ACHN (cell line): ENCODE data around the gene CDK11A.
"Not testable (repeated sequence)": the region's sequence is repeated elsewhere in the genome, so short reads cannot be mapped to it uniquely, and the experiment has no call there.

Experiments
- DNase-seq: peaks from one replicate; pipeline ENCODE4 v3.0.0-alpha.2; 2015
- in situ Hi-C: cut with HindIII; loops from 2 replicates; pipeline ENCODE4 v1.10.0; 2017; ENCODE audit warnings: low sequenced_read_pairs, low pct_ligation_motif_present, low pct_unique_long_range_greater_than_20kb

Gene CDK11A

DNA sequence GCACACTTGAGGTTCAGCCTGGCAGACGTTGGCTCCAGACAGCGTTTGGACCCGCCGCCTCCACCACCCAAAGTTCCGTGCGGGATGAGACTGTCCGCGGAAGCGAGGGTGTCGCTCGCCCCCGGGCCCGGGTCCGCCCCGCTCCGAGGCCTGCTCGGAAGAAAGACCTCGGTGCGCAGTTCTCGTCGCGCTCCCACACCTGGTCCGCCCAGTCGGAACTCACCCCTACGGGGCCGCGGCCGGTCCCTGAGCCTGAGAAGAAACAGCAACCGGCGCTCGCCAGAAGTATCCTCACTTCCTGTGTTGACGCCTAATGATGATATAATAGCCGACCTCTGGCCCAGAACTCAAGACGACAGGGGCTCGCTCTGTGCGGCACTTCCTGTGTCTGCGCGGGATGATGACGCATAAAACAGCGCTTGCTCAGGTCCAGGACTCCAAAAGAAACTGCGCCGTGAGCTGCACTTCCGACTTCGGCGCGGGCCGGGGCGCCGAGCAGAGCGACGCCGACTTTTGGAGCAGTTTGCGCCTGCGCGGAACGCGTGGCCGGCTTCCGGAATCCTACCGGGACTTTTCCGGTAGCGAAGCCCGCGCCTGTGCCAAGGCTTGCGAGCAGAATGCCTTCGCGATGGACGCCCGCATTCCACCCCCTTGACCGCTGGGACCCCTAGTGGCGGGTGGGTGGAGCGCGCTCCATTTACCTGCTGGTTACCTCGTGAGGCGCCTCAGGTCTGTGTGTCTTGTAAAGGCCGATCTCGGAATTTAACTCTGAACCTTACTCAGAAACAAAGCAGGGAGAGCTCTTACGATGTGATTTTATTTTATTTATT is at the start of gene CDK11A:
Gene CDK11A, minus strand, starts transcription at position 323 of the 830 bp plus-strand sequence. CDS start 1,539 bp downstream, outside the sequence.
- peak; percentile 99 for DNase-seq
- in situ Hi-C loops = not testable (repeated sequence)

DNA sequence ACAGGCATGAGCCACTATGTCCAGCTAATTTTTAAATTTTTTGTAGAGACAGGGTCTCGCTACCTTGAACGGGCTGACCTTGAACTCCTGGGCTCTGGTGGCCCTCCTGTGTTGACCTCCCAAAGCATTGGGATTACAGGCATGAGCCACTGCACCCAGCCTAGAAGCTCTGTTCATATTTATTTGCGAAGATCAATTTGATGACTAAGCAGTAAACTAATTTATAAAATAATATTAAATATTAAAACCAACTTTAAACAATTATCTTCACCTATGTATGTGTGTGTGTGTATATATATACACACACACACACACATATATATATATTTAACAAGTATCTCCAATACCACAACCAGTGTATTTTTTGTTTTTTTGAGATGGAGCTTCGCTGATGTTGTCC is 49.7 kb upstream of the CDK11A start:
- DNase-seq = no peak
- in situ Hi-C loops = no loop called here

DNA sequence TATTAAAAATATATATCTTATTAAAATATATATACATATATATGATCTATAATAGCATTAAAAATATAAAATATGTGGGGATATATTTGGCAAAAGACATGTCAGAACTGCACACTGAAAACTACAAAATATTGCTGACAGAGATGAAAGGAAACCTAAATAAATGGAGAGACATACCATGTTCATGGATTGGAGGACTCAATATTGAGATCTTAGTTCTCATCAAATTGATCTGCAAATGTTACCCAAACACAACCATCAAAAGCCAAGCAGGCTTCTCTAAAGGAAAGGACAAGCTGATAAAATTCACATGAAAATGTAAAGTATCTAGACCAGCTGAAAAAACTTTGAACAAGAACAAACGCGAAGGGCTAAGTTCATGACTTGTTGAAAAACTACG is 46.9 kb upstream of the CDK11A start:
- no peak for DNase-seq
- in situ Hi-C loops = no loop called here

DNA sequence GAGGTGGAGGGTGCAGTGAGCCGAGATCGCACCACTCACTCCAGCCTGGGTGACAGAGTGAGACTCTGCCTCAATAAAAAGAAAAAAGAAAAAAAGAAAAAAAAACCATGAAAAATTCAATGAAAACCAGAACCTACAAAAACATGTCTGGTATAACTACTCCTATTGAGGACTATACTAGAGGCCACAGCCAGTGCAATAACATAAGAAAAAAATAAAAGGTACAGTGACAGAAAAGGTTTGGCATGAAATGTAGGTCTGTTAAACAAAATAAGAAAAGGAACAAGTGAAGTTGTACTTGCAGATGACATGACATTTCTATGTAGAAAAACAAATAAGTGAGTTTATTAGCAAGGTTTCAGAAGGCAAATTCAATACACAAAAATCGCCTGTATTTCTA is 45.9 kb upstream of the CDK11A start:
- in situ Hi-C loops = no loop called here
- no peak for DNase-seq

DNA sequence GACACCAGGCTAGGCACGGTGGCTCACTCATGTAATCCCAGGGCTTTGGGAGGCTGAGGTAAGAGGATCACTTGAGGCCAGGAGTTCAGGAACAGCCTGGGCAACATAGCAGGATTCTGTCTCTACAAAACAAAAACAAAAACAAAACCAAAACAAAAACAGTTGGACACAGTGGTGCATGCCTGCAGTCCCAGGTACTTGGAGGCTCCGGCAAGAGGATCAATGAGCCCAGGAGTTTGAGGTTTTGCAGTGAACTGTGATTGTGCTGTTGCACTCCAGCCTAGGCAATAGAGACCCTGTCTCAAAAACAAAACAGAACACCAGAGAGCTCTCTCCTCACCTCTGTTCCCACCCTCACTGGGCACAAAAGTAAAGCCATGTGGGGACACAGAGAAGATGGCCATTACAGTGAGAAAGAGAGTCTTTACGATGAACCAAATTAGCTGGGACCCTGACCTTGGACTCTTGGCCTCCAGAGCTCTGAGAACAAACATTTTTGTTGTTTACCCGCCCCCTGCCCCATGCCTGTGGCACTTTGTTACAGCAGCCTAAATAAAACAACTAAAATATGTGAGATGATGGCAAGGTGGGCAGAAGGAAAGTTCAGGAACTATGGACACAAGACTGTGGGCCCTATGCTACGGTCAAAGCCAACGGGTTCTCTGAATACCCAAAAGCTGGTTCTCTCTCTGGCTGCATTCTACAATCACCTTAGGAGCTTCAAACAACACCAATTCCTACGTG is 44.3 kb upstream of the CDK11A start:
- in situ Hi-C loops = no loop called here
- no peak for DNase-seq

DNA sequence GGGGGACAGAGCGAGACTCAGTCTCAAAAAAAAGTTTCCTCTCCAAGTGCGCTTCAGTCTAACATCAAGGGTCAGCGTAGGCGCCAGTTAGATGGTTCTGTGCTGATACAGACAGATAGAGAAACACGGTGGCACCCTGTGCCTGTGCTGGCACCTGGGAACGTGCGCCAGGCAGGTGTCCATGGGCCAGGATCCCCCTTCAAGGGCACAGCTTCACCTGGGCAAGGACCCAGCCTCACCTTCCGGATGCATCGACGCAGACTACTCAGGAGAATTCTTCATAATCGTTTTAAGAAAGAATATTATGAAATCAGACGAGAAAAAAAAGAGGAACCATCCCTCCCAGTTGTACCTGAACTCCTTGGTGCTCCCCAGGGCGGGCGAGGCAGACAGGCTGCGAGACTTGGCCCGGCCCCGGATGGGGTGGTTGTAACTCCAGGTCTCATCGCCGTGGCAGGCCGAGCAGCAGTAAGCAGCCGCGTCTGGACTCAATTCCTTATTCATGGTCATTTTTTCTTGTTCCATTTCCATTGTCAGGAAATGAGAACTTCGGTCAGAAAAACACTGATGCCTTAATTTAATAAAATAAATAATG is 40.8 kb upstream of the CDK11A start:
- in situ Hi-C loops = no loop called here
- DNase-seq = no peak

DNA sequence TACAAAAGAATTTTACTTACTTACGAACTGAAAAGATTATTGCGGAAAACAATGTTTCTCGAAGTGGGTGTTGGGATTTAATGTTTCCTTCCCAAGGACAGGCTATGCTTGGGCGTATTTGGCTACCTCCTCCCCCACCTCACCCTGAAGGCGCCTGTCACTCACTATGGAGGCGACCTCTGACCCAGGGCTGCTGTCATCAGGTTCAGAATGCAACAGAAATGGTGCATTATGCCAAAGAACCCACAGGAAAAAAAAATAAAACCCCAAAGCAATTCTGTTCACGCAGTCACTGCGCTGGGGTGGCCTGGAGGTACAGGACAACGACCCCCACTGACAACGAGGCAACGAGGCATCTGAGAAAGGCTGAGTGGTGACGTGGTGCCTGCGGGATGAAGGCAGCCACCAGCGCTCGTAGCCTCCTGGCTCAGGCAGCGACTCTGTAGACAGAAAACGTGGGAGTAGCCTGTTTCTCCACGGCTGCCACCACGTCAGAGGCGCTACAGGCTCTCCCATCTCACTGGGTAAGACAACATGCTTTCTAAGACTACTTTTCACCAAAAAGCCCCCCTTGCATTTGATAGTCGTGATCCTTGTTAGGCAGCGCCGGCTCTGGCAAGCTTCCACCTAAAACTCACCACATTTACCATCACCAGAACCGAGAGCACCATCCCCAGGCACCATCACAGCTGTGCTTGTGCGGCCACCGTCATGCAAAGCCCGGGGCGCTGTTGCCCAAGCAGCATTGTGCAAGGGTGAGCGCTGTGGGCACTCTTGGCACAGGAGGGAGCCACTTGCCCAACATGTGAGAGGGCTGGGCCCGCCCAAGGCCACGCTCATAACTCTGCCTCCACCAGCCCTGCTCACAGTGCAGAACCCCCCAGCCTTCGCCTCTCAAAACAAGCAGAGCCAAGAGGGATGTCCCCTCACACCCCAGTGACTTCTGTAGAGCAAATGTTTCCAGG is 39.8 kb upstream of the CDK11A start:
- in situ Hi-C loops = no loop called here
- no peak for DNase-seq

DNA sequence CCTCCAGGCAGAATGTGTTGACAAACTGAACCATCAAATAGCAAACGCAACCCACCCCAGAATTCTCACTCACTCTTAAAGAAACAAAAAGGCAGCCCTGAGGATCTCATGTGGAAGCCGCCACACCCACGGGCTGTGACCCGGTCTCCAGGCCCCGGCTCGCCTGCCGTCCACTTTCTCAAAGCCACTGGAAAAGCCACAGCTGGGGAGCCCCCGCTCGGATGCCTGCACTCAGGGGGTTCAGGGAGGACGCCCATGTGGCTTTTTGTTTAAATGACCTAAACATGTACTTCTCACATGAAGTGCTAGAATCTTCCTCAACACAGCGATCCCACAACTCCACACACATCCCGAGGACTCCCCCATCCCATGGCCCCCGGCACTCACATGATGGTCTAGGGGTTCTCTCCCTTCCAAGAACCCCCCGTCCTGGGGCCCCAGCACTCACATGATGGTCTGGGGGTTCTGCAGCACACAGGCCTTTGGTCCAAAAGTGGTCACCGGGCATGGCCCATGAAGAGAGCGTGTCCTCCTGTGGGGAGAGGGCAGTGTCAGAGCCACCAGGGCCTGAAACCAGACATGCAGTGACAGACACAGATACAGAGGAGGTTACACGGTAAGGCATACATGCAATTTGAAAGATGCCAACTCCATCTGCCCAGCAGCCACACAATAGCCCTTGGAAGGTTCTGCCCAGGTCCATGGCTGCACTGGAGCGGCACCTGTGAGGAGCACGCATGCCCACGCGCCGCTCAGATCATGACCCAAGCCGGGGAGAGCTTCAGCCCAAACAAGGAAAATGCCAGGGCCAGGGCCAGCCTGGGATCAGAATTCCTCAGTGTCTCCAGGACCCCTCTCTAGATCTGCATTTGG is 37.6 kb upstream of the CDK11A start:
- in situ Hi-C loops = no loop called here
- no peak for DNase-seq

DNA sequence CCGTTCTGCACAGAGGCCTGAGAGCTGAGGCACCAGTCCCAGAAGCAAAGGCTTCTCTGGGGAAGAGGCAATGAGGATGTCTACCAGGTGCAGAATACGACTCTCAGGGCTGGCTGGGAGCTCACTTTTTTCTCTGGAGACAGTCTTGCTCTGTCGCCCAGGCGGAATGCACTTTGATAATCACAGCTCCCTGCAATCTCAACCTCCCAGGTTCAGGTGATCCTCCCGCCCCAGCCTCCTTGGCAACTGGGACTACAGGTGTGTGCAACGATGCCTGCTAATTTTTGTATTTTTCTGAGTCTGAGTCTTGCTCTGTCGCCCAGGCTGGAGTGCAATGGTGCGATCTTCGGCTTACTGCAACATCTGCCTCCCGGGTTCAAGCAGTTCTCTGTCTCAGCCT is 36.6 kb upstream of the CDK11A start:
- in situ Hi-C loops = no loop called here
- DNase-seq = no peak

DNA sequence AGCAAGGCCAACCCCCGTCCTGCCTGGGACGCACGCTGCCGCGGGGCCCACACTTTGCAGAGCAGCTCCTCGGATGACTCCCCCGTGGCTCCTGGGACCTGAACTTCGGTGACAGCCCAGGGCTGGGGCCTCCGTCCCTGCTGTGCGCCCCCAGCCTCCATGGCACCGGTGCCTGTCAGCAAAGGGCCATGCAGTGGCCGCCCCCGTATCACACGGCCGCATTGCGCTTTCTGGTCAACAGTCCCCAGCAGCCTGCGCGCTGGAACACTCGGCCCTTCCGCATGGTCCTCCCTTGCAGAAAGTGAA is 36.1 kb upstream of the CDK11A start:
- DNase-seq = no peak
- in situ Hi-C loops = no loop called here

DNA sequence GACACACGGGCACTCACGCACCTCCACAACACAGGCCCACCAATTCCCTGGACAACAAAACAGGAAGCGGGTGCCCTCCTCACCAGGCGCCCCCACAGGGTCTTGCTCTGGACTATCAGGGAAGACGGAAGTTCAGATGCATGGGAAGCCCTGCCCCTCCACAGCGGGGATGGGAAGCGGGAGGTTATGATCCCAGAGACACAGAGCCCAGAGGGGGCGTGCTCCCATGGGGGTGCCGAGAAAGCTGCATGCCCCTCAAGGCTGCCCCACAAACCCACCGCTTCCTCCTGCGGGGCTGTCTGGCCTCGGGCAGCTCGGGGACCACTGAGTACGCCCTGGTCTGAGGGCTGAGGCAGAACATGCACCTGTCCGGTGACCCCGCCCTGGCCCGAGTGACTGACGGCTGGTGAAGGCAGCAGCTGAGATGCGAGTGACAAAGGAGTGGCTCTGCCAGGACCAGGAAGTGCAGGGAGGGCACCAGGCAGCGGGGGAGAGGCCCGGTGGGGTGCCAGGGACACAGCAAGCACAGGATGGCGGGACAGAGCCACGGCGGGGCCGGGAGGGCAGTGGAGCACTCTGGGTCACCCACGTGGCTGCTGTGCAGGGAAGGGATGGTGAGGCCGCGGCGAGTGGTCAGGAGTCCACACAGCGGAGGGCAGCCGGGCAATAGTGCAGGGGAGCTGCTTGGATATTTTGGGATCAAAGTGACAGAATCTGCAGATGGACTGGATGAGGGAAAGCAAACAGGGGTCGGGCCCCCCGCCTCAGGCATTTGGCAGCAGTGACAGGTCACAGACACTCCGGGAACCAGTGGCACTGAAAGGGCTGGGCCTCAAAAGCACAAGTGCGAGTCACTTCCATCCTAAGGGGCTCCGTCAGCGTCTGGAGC is 35.5 kb upstream of the CDK11A start:
- in situ Hi-C loops = no loop called here
- DNase-seq = no peak

DNA sequence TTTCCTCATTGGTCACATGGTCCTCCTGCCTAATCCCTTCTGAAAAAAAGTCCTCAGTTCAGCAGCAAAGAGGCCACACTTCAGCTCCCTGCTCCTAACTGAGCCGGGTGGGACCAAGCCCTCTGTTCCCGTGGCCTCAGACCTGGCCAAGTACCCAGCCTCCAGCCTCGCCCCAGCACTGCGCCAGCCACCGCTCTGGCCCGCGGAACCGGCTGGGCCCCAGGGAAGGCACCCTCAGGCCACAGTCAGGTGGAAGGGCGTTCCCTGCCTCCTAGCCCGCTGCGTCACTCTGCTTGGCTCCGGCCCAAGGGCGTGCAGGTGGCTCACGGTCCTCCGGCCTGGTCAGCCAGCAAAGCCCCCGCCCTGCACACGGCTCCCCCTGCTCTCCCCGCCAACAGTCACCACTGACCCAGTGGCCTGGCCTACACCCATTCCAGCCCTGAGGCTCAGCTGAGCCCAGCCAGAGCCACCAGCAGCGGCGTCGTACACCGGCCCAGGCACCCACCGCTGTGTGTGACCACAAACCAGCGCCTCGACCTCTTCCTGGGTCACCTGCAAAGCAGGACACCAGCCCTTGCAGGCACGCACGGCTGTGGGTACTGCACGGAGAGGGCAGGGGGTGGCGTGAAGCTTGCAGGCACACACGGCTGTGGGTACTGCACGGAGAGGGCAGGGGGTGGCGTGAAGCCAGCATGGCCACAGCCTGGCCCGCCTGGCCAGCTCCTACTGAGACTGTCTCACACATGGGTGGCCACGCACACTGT is 34.7 kb upstream of the CDK11A start:
- in situ Hi-C loops = no loop called here
- no peak for DNase-seq

DNA sequence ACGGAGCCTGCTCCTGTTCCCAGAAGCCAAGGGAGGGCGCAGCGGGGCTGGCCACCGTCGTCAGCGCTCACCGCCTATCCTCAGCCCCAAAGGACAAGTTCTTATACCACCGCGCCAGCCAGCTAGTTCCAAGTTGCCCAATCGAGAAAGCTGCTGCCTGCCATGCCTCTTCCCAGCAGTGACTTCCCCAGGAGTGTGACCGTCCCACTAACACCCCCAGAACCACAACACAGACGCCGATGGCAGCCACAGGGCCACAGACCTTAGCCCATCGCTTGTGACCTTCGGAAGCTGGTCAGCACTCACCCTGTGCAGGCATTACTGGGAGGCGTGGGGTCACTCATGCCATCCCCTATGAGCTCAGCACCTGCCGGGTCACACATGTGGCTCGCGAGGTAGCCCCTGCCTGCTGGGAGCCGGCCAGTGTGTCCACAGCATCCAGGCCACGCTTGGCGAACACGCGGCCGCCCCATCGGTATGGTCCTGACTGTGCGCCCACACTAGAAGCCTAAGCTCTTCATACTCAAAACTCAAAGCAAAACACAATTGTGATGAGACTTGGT is 34.0 kb upstream of the CDK11A start:
- no peak for DNase-seq
- in situ Hi-C loops = no loop called here

DNA sequence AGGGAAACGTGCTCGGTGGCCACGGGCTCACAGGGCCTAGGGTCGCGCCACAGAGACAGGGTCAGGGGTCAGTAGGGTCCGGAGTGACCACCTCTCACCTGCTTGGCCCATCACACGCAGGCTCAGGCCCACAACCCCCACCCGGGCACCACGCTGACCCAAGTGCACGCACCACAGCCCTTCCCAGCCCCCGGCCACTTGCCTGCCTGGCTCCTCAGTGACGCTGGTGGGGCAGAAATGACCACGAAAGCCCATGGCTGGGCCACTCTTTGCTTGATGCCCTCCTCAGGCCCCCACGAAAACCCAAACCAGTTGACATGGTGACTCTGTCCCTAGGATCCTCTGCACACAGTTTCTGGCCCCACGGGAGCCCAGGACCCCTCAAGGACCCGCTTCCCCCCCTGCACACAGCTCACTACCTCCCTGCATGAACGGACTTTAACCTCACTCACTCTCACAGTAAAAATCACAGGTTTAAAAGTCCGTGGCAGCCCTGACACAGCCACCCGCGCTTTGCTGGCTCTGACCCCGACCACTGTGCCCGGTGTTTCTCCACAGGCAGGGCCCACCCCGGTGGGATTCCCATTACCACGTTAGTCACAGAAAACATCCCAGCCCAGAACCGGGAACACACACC is 33.4 kb upstream of the CDK11A start:
- in situ Hi-C loops = no loop called here
- no peak for DNase-seq

DNA sequence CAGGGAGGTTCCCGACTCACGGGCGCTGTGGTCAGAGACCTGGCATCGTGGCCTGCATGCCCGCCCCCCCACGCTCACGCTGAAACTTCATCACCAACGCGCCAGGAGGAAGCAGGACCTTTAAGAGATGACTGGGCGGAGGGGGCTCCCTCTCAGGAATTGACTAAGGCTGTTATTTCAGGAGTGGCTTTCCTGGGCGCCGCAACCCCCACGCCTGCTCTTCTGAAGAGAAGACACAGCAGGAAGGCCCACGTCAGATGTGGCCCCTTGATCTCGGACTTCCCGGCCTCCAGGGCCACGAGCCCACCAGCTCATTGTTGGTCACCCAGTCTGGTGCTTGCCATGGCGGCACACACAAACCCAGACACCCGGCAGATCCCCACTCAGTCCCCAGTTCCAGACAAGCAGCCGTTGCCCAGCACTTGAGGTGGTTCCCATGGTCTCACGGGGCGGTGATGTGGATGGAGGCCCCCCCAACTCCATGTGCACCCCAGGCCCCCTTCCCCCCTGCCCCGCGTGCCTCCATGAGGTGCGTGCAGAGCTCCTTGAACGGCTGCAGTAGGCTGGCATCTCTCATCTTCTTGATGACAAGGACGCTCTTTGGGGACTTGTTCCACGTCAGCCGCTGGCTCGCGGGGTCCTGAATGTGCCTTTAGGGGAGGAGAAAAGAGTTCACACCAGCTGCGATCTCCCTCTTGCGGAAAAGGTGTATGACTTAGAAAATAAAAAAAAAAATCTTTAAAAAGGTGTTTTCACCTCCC is 32.7 kb upstream of the CDK11A start:
- in situ Hi-C loops = no loop called here
- DNase-seq = no peak
